Lung microvascular endothelial cell (primary cell): Measurements from ENCODE around the gene PRKG1. TPM values are rescaled to one million over a fixed set of nuclear protein-coding genes. Genes with fewer than 3 reads are reported as not detected.
A peak's percentile ranks its signal among the peaks of the same experiment; 100 is the strongest.

Source experiments
- DNase-seq, 2 donors: peaks; one replicate each; pipeline versions ENCODE4 v3.0.0 to v3.0.0-alpha.2; 2010; ENCODE audit warnings: low read depth in 2 of 2
- total RNA-seq: library from RNA; depleted of rRNA; stranded (reverse); fragments of >200 nt; gene quantifications from 2 replicates; pipeline ENCODE4 v1.2.1, GENCODE V29; 2014

PRKG1 gene
- total RNA-seq, 1 donor from 2014 or later: 3.6 TPM

DNA sequence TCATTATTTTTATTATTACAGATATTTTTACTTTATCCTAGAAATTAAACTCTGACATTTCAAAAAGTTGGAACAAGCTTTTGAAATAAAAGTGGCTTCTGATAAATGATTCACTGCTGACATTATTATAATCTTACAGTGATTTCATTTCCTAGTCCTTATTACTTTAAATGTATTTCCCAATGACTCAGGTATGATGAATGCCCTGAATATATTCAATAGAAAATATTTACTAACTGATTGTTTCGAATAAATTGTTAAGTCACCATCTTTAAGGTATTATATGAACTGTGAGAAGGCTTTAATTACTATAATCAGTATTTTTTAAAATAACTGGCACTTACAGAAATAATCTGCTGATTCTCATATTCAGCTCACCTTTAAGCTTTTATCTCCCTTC lies 1261.4 kb downstream of the PRKG1 start:
- peak in 1 of 2 donors; percentile 50 for DNase-seq

DNA sequence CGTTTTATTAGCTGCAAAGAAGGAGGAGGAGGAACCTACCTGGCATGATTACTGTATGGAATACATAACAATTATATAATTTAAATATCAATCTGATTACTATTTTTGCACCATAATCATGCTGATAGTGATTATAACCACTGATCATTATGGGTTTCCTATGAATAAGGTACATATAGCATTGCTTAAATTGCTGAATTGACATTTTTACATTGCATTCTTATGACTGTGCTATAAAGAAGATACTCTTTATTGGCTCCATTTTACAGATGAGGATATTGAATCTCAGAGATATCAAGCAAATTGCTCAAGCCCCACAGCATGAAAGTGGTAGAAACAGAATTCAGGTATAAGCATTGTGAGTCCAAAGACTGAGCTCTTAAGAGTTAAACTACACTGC lies 1262.9 kb downstream of the PRKG1 start:
- no peak for DNase-seq

DNA sequence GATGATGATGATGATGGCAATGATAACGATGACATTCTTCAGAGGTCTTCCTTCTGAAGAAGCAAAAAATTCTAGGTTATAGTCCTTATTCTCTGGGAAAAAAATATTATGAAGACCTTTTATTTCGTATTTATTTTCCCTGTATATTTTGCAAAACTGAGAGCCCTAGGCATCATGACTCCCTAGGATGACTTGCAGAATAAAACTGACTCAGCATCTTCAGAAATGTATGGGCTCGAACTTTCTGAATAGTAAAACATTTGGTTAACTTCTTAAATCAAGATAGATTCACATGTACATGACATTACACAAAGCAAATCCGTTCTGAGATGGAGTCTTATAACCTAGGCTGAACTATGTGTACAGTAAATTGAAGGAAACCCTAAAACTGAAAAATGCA lies 1269.2 kb downstream of the PRKG1 start:
- no peak for DNase-seq

DNA sequence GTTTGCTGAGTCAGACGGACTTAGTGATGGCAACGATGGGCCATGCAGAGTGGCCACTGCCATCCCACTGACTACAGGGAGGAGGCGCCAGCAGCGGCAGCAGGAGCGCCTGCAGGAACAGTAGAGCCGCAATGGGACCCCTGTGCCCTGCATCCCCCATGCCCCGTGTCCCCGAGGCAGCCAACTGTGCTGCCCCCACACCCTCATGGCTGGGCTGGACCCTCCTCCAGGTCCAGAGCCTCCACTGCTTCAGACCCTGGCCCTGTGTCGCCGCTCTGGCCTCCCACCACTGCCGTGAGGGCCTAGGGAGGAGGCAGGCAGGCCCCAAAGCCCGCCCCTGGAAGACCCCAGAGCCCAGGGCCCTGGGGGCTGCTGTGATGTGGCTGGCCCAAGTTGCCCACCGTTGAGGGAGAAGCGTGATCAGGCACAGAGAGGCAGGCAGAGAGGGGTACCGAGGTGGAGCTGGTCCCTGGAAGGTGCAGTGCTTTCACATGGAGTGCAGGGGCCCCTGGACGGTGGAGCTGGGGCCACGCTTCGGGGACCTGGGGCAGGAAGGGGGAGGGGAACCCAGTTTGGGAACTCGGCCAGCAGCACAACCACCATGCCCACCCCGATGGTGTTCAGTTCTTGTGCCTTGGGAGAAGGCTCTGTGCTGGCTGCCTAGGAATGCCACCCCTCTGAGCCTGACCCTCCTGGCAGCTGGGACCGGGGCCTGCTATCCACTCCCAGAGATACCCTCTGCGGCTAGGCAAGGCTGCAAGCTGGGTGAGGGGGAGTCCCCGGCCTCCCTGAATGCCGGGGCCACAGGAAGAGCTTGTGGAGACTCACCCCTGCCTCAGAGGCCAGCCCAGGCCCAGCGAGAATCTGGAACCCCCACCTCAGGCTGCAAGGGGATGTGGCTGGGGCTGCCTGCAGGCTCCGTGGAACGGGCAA lies 1272.4 kb downstream of the PRKG1 start:
- no peak for DNase-seq

DNA sequence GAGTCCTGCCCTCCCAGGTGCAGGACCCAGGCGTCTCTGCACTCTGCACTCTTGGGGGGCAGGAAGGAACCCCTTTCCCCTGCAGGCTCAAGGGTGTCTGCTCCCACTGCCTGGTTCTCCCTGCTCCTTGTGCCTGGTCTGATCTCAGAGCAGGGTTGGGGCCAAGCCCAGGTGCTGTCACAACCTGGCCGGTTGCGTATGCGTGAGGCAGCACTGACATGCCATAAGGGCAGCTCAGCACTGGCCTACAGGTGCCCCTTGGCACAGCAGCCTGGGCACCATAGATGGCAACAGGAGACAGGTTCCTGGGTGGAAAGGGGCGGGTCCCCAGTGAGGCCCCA lies 1273.0 kb downstream of the PRKG1 start:
- DNase-seq: no peak

Other genes starting within 250 kb of the PRKG1 start
- gene A1CF, start 188.9 kb upstream of the PRKG1 start, total RNA-seq: not detected in 2 replicates